Activated T-helper 1 cell treated with Interleukin-2 at 50 U/mL for 16 hours (primary cell): ENCODE data around the gene MRTFB.
A peak's percentile ranks its signal among the peaks of the same experiment; 100 is the strongest.
"Not testable (repeated sequence)": the region's sequence is repeated elsewhere in the genome, so short reads cannot be mapped to it uniquely, and the experiment has no call there.

ENCODE experiments used
- DNase-seq: peaks from one replicate; pipeline ENCODE4 v3.0.0-alpha.2; 2020; ENCODE audit warnings: low read depth

Gene MRTFB, protein sequence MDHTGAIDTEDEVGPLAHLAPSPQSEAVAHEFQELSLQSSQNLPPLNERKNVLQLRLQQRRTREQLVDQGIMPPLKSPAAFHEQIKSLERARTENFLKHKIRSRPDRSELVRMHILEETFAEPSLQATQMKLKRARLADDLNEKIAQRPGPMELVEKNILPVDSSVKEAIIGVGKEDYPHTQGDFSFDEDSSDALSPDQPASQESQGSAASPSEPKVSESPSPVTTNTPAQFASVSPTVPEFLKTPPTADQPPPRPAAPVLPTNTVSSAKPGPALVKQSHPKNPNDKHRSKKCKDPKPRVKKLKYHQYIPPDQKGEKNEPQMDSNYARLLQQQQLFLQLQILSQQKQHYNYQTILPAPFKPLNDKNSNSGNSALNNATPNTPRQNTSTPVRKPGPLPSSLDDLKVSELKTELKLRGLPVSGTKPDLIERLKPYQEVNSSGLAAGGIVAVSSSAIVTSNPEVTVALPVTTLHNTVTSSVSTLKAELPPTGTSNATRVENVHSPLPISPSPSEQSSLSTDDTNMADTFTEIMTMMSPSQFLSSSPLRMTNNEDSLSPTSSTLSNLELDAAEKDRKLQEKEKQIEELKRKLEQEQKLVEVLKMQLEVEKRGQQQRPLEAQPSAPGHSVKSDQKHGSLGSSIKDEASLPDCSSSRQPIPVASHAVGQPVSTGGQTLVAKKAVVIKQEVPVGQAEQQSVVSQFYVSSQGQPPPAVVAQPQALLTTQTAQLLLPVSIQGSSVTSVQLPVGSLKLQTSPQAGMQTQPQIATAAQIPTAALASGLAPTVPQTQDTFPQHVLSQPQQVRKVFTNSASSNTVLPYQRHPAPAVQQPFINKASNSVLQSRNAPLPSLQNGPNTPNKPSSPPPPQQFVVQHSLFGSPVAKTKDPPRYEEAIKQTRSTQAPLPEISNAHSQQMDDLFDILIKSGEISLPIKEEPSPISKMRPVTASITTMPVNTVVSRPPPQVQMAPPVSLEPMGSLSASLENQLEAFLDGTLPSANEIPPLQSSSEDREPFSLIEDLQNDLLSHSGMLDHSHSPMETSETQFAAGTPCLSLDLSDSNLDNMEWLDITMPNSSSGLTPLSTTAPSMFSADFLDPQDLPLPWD

DNA sequence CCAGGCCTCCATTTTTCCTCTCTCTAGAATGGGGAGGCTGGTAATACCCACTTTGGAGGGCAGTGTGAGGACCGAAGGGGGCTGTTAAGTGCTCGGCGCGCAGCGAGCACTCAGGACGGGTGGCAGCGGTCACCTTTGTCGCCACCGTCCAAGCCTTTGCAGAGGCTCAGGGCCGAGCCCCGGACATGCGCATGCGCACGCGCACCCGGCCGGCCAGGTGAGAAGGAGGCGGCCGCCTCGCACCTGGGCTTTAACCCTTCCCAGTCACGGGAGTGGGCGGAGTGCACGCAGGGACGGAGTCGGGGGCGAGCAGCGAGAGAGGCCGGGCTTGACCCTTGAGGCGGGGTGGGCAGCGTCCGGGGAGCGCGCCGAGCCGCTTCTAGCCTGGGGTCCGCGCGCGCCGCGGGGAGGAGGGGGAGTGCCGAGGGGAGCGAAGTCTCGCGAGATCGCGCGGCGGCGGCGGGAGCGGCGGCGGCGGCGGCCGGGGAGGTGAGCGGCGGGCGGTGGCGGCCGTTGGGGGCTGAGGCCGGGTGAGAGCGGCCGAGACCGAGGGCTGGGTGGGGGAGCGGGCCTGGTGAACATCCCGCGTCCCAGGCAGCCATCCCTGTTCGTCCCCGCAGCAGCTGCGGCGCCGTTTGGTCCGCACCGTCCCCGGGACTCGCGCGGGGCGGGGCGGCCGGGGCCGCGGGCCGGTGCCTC is at the start of gene MRTFB:
Gene MRTFB (plus strand): TSS at position 443 of the 699 bp plus-strand sequence. CDS start 69,288 bp downstream, outside the sequence.
- DNase-seq = peak; percentile 68

DNA sequence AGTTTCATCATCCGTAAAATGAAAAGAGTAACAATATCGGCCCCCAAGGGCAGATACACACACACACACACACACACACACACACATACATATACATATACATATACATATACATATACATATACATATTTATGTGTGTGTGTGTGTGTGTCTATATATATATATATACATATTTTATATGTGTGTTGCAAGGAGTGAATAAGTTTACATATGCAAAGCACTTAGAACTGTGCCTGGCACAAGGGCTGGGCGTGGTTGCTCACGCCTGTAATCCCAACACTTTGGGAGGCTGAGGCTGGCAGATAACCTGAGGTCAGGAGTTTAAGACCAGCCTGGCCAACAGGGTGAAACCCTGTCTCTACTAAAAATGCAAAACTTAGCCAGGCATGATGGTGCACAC is 47.6 kb upstream of the MRTFB start:
- DNase-seq = not testable (repeated sequence)

DNA sequence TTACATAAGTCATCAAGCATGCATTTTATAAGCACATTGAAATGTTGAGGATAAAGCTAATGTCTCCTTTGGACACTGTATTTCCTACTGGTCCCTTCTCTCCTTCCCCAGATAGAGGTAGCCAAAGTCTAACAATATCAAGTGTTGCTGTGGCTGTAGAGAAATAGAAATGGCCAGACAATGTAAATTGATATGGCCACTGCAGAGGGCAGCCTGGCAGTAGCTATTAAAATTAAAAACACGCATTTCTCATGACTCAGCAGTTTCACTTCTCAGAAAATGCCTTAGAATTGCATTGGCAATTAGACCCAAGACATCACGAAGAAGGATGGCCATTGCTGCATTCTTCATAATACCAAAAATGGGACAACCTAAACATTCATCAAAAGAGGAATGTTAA is 46.8 kb upstream of the MRTFB start:
- no peak for DNase-seq

DNA sequence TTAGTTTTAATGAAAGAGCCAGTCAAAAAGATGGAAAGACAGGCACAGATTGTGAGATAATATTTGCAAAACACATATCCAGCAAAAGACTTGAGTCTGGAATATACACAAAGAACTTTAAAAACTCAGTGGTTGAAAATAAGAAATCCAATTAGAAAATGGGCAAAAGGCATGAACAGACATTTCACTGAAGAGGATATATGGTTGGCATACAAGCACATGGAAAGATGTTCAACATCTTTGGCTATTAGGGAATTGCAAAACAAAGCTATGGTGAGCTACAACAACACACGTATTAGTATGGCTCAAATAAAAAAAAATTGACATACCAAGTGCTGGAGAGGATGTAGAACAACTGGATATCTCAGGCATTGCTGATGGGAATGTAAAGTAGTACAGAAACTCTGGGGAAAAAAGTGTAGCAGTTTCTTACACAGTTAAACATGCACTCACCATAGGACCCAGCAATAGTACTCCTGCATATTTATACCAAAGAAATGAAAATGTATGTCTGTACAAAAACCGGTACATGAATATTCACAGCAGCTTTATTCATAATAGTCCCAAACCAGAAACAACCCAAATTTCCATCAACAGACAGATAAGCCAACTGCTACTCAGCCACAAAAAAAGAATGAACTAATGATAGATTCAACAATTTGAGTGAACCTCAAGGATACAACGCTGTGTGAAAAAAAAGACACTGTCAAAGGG is 44.4 kb upstream of the MRTFB start:
- no peak for DNase-seq

DNA sequence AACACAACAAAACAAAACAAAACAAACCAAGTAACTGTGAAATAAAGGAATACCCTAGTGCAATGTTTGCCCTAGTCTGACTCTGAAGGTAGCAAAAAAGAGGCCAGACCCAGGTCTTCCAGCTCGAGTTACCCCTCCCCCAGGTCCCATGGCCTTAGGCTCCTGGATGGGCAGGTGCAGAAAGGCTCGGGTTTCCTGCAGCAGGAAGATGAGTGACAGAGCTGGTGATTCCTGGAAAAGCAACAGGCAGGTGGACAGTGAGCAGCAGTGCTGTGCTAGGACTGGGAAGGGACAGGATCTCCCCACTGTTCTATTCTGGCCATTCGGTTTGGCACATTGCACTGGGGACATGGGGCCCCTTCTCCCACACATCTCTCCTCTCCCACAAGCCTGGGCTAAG is 42.9 kb upstream of the MRTFB start:
- no peak for DNase-seq

DNA sequence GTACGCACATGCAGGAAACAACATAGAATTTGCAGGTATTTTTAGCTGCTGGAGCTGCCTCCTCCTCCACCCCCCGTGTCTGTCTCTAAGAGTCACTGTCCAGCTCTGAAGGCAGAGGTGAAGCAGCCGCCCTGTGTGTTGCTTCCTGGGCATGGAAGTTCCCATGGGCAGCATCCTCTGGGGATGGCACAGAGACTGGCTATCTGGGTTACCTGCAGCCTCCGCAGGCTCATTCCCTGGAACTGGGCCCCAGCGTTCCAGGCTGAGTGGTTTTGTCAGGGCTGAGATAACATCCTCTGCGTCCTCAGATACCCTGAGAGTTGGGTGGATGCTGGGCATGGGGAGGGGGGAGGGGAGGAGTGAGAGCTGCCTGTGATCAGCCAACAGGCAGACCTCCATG is 41.5 kb upstream of the MRTFB start:
- no peak for DNase-seq

DNA sequence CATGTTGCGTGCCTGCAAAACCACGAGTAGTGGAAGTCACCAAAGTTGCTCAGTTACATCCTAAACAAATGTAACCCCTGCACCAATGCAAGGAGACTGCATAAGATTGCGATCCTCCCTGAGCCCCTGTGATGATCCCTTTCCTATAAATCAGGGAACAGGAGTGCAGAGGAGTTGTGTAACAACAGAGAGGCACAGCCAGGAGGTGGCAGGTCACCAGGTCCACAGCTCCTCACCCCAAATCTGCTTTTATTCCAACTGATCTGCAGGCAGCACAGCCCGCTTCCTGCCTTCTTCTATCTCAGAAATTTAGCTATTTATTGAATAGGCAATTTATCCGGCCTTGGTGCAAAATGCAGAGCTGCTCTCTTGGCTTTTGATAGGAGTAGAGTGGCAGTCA is 36.0 kb upstream of the MRTFB start:
- no peak for DNase-seq

DNA sequence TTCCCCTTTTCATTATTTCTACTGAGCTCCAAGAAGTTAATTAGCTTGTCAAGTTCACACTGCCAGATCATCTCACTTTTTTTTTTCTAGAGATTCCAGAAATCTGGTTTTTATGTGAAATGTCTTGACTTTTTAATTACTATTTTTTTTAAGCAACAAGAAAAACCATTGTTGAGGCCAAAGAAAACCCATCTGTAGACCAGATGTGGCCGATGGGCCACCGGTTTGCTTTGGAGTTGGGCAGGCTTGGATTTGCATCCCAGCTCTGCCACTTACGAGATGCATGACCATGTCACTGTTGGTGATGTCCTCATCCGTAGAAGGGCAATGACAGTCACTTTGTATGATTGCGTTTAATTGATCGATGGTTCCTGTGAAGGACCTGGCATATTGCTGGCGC is 34.2 kb upstream of the MRTFB start:
- no peak for DNase-seq

DNA sequence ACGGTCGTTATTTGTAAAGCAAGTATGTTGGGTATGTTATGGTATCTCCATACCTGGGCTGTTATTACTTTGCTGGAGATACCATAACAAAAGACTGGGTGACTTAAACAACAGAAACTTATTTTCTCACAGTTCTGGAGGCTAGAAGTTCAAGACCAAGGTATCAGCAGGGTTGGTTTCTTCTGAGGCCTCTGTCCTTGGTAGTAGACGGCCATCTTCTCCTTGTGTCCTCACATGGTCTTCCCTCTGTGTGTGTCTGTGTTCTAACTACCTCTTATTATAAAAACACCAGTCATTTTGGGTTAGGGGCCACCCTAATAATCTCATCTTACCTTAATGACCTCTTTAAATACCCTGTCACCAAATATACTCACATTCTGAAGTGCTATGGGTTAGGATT is 33.2 kb upstream of the MRTFB start:
- no peak for DNase-seq

DNA sequence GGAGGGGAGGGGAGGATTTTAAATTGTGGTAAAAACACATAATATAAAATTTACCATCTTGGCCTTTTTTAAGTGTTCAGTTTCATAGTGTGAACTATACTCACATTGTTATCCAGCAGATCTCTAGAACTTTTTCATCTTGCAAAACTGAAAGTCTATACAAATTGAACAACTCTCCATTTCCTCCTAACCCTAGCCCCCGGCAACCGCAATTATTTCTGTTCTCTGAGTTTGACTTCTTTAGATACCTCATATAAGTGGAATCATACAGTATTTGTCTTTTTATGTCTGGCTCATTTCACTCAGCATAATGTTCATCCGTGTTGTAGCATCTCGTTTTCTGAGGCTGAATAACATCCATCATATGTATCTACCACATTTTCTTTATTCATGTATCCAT is 30.0 kb upstream of the MRTFB start:
- no peak for DNase-seq

DNA sequence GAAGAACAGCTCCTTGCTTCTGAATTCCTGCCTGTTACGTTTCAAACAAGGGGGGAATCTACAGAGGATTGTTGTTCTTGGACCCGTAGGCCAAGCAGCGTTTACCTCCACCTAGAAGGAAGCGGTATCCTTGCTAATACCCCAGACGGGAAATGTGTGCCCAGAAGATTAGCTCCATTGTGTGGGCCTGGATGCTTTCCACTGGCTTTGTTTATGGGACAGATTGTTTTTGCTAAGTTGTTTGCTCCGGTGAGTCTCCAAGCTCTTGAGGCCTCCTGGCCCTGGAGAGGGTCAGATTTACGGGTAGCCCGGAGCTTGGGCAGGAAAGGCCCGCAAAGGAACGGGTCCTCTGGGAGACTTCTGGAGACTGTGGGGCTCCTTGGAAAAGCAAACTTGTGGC is 28.4 kb upstream of the MRTFB start:
- DNase-seq = no peak

DNA sequence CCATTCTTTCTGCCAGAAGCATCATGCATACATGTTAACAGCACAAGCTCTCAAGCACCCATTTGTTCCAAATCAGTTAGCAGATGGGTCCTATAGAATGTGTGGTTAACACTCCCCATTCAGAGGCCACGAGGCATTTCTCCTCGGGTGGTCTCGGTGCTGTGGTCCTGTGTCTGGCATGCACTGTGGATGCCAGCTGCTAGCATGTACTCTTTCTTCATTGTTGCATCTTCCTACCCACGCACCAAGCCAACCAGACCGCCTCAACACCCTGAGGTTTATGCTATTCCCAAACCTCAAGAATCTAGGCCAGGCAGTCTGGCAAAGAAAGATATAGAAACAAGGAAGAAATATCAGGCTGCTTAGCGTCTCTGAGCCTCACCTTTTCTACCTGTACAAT is 27.8 kb upstream of the MRTFB start:
- DNase-seq = no peak

DNA sequence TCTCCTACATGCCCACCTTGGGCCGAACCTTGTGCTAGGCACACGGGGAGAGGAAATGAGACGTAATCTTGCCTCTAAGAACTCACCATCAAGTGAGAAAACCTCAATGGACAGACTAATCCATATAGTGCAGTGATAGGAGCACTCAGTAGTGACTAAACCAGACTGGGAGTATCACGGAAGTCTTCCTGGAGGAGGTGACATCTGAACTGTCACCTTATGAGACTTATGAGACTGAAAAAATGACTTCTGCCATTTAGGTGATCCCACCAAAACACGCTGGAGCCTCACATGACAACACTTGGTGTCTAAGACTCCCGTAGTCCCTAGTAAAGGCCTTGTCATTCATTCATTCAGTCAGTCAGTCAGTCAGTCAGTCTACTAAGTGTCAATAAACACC is 27.3 kb upstream of the MRTFB start:
- DNase-seq = no peak

DNA sequence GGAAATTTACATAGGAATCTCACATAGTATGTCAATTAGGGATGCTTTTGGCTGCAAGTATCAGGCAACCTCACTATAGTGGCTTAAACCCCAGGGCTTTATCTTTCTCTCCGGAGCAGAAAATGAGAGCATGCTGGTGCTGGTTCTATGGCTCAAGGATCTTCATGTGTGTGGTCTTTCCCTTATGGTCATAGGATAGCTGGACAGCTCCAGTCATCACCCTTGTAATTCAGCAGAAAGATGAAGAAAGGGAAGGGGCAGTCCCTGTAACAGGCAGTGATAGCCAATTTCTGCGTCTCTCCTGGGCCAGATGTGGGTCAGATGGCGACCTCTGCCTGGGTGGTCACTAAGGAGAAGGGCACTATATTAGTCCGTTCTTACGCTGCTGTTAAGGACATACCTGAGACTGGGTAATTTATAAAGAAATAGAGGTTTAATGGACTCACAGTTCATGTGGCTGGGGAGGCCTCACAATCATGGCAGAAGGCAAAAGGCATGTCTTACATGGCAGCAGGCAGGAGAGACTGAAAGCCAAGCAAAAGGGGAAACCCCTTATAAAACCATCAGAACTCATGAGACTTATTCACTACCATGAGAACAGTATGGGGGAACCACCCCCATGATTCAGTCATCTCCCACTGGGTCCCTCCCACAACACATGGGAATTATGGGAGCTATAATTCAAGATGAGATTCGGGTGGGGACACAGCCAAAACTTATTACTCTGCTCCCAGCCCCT is 23.8 kb upstream of the MRTFB start:
- DNase-seq = not testable (repeated sequence)

DNA sequence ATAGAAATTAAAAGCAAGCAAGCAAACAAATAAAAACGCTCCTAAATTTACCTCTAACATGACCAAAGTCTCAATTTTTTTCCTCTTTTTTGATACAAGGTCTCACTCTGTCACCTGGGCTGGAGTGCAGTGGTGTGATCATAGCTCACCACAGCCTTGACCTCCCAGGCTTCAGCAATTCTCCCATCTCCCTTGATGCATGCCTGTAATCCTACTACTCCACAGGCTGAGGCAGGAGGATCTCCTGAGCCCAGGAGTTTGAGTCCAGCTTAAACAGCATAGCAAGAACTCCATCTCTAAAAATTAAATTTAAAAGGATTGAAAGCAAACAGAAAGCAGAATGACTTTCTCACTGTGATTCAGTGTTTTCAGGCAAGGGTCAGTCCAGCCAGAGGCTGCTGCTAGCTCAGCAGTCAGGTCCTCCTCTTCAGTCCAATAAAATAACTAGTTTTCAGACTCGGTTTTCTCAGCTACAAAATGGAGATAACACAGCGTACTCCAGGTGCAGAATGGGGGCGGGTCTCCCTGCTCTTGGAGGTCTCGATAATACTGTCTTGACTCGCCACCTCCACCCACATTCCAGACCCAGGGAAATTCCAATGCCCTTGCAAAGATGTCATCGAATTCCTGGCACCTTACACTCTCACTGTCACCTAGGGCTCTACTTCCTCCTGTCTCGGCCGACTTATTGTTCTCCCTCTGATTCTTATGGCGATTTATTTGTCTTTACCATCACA is 20.7 kb upstream of the MRTFB start:
- no peak for DNase-seq

DNA sequence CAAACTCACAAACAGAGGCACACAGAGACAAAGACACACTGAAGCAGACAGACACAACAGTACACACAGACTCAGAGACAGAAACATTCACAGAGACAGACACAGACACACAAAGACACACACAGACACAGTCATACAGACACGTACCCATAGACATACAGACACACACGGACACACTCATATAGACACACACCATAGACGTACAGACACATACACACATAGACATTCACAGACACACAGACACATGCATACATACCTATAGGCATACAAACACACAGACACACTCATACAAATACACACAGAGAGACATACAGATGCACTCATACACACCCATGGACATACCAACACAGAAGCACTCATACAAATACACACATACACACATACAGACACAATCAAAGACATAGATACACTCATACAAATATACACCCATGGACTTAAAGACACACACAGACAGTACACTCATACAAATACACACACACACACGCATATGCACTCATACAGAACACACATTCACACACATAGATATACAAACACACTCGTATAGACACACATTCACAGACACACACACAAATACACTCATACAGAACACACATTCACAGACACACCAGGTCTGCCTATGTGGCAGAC is 19.9 kb upstream of the MRTFB start:
- no peak for DNase-seq

DNA sequence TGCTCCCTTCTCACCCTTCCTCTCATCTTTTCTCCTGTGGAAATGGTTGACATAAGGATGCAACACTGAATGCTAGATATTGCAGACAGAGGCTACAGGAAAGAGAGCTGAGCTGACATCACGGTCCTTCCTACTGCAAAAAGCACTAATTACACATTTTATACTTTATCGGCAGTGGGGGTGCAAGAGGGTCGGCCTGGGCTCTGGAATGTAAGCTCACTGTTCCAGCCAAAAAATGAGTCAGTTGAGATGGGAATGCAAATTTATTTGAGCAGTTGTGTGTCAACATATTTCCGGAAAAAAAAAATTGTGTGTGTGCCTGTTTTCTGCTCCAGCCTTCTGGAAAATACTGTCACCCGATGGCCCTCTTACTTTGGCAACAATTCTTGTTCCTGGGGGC is 14.1 kb upstream of the MRTFB start:
- DNase-seq = no peak

DNA sequence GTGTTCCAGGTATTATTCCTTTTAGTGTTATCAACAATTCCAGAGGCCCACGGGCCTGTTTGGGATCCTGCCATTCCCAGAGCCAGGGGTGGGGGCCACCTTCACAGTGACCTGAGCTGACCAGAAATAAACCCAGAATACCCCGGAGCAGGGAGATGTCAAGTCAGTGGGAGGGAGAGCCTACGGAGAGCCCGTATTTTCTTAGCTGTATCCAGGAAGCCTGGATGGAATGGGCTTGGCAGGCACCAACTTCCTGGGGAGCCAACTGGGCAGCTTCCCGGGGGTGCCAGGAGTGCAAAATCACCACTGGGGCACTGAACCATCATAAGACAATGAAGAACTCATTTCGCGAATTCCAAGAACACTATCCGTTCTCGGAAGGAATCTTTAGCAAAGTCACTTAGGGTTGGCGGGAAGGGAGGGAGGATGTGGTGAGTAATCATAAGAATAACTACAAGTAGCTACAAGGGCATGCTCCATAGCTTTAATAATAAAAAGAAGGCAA is 13.2 kb upstream of the MRTFB start:
- DNase-seq = no peak

DNA sequence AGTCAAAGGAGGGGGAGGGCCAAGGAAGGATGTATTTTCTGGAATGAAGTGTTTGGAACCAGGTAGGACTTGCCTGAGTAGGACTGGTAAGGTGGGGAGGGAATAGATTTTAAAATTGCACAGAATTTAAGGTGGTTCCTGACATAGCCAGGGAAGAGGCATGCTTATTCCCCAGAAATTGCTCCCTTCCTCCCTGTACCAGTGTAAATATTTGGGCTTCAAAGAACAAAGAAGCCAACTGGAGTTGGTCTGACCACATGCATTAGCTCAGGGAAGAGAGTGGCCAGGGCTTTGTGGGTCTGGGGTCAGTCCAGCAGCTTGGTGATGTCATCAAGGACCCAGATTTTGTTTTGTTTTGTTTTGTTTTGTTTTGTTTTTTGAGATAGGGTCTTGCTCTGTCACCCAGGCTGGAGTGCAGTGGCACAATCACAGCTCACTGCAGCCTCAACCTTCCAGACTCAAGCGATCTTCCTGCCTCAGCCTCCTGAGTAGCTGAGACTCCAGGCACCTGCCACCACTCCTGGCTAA is 9.3 kb upstream of the MRTFB start:
- DNase-seq = no peak
